Muscle of leg (tissue), 11 donors: ENCODE measurements around the gene AATF. TPM values are rescaled to one million over a fixed set of nuclear protein-coding genes. Genes with fewer than 3 reads are reported as not detected.
"Not testable (repeated sequence)": the region's sequence is repeated elsewhere in the genome, so short reads cannot be mapped to it uniquely, and the experiment has no call there.

Source experiments
- DNase-seq: peaks from one replicate; pipeline ENCODE4 v3.0.0; 2013
- H3K27ac ChIP-seq: one replicate; pipeline ENCODE4 v1.5.1; 2013; ENCODE audit warnings: mild to moderate bottlenecking, low read length, control low read depth
- H3K27me3 ChIP-seq: one replicate; pipeline ENCODE4 v1.6.1; 2013; ENCODE audit warnings: low read length; ENCODE audit not compliant: control insufficient read depth, insufficient read depth
- H3K36me3 ChIP-seq: one replicate; pipeline ENCODE4 v1.6.1; 2013; ENCODE audit warnings: low read length; ENCODE audit not compliant: control insufficient read depth, insufficient read depth
- H3K4me1 ChIP-seq: one replicate; pipeline ENCODE4 v1.6.1; 2013; ENCODE audit warnings: low read length; ENCODE audit not compliant: control insufficient read depth, insufficient read depth
- H3K4me3 ChIP-seq: one replicate; pipeline ENCODE4 v1.5.1; 2013; ENCODE audit warnings: low read length, control low read depth
- H3K9me3 ChIP-seq: replicated peaks from 2 replicates; pipeline ENCODE4 v1.6.1; 2013; ENCODE audit warnings: low read depth, low read length; ENCODE audit not compliant: control insufficient read depth
- WGBS: methylation state at CpG from one replicate; pipeline ENCODE4 v1.1.5; 2013; ENCODE audit warnings: missing lambda C conversion rate; ENCODE audit not compliant: insufficient coverage; 5-methylcytosine and 5-hydroxymethylcytosine counted together
- polyA plus RNA-seq, 8 donors: library from polyadenylated mRNA; unstranded; fragments of 120-200 nt; gene quantifications; one replicate each; pipeline versions ENCODE4 v1.2.1 to v1.2.3, GENCODE V29; 2013; ENCODE audit warnings: inconsistent platforms in 1 of 8, low replicate concordance in 1 of 8; ENCODE audit not compliant: insufficient read length in 8 of 8, insufficient read depth in 1 of 8
- total RNA-seq: library from RNA; stranded (reverse); fragments of 120-200 nt; gene quantifications from one replicate; pipeline ENCODE4 v1.2.4, GENCODE V29; 2013

The AATF gene
- total and polyA plus RNA-seq, 9 donors, result 18.9 to 25.8 (median 24.5) TPM

GRCh38 chr17:37073464-37073863 lies 124.7 kb downstream of the AATF start:
- not testable (repeated sequence) for H3K36me3 ChIP-seq, DNase-seq, H3K27ac ChIP-seq, H3K4me3 ChIP-seq, H3K4me1 ChIP-seq, H3K9me3 ChIP-seq, H3K27me3 ChIP-seq
- WGBS, result 83% methylated on average over 1 of the region's 3 CpGs

GRCh38 chr17:37079065-37079708 lies 130.4 kb downstream of the AATF start:
- DNase-seq, result no peak
- peaks cover 5% of the 10 kb centered on the region for H3K9me3 ChIP-seq
- no peaks in the 10 kb centered on the region for H3K36me3 ChIP-seq
- H3K27me3 ChIP-seq, result no peaks in the 10 kb centered on the region
- H3K4me3 ChIP-seq, result no peak overlapping the region
- peaks cover 19% of the 10 kb centered on the region for H3K4me1 ChIP-seq
- whole genome bisulfite sequencing, result 100% methylated on average over 1 of the region's 2 CpGs
- no peak overlapping the region for H3K27ac ChIP-seq

- H3K4me1 ChIP-seq, result peaks cover 25% of the 10 kb centered on the region
- DNase-seq, result no peak
- H3K9me3 ChIP-seq, result peaks cover 5% of the 10 kb centered on the region
- H3K4me3 ChIP-seq, result no peak overlapping the region
- H3K36me3 ChIP-seq, result peaks cover 2% of the 10 kb centered on the region
- no peak overlapping the region for H3K27ac ChIP-seq
- no peaks in the 10 kb centered on the region for H3K27me3 ChIP-seq
- WGBS, result no CpG with 5 or more reads among the region's 1 CpG
Measured at GRCh38 chr17:37079735-37080134, 131.0 kb downstream of the AATF start.

GRCh38 chr17:37081287-37081686 lies 132.5 kb downstream of the AATF start:
- H3K9me3 ChIP-seq, result peaks cover 5% of the 10 kb centered on the region
- no peak for DNase-seq
- peaks cover 14% of the 10 kb centered on the region for H3K36me3 ChIP-seq
- no peak overlapping the region for H3K27ac ChIP-seq
- H3K27me3 ChIP-seq, result no peaks in the 10 kb centered on the region
- H3K4me3 ChIP-seq, result no peak overlapping the region
- 57% methylated on average over 1 of the region's 5 CpGs for WGBS
- peaks cover 29% of the 10 kb centered on the region for H3K4me1 ChIP-seq

- no peak overlapping the region for H3K27ac ChIP-seq
- WGBS, result 70% methylated on average over 6 of the region's 8 CpGs
Measured at GRCh38 chr17:37082311-37082860, 133.6 kb downstream of the AATF start.

GRCh38 chr17:37082985-37083384 lies 134.2 kb downstream of the AATF start:
- peaks cover 5% of the 10 kb centered on the region for H3K9me3 ChIP-seq
- H3K27me3 ChIP-seq, result no peaks in the 10 kb centered on the region
- 86% methylated on average over 2 of the region's 4 CpGs for WGBS
- H3K27ac ChIP-seq, result peak overlapping the region; percentile 15
- no peak for DNase-seq
- H3K4me1 ChIP-seq, result peaks cover 29% of the 10 kb centered on the region
- peaks cover 30% of the 10 kb centered on the region for H3K36me3 ChIP-seq
- no peak overlapping the region for H3K4me3 ChIP-seq

More at GRCh38 chr17:37082311-37082860, 133.6 kb downstream of the AATF start:
- H3K36me3 ChIP-seq, result peaks cover 25% of the 10 kb centered on the region
- DNase-seq, result no peak
- no peak overlapping the region for H3K4me3 ChIP-seq
- peaks cover 5% of the 10 kb centered on the region for H3K9me3 ChIP-seq
- no peaks in the 10 kb centered on the region for H3K27me3 ChIP-seq
- peaks cover 29% of the 10 kb centered on the region for H3K4me1 ChIP-seq

- WGBS, result no CpG with 5 or more reads among the region's 6 CpGs
- H3K27ac ChIP-seq, result peak overlapping the region; percentile 15
- H3K27me3 ChIP-seq, result no peaks in the 10 kb centered on the region
- H3K9me3 ChIP-seq, result peaks cover 5% of the 10 kb centered on the region
- peaks cover 31% of the 10 kb centered on the region for H3K36me3 ChIP-seq
- H3K4me1 ChIP-seq, result peaks cover 29% of the 10 kb centered on the region
- no peak overlapping the region for H3K4me3 ChIP-seq
- peak; percentile 41 for DNase-seq
Measured at GRCh38 chr17:37083456-37083855, 134.7 kb downstream of the AATF start.

- H3K36me3 ChIP-seq, result peaks cover 38% of the 10 kb centered on the region
Measured at GRCh38 chr17:37084372-37084771, 135.6 kb downstream of the AATF start.

GRCh38 chr17:37086334-37086733 lies 137.6 kb downstream of the AATF start:
- H3K36me3 ChIP-seq, result peaks cover 44% of the 10 kb centered on the region
- WGBS, result 100% methylated on average over 1 of the region's 3 CpGs
- H3K9me3 ChIP-seq, result no peaks in the 10 kb centered on the region
- no peak overlapping the region for H3K4me3 ChIP-seq
- H3K27me3 ChIP-seq, result no peaks in the 10 kb centered on the region
- H3K4me1 ChIP-seq, result peaks cover 36% of the 10 kb centered on the region
- no peak overlapping the region for H3K27ac ChIP-seq
- no peak for DNase-seq

More at GRCh38 chr17:37084372-37084771, 135.6 kb downstream of the AATF start:
- H3K9me3 ChIP-seq, result peaks cover 1% of the 10 kb centered on the region
- WGBS, result 100% methylated on average over 2 of the region's 5 CpGs
- DNase-seq, result no peak
- peaks cover 29% of the 10 kb centered on the region for H3K4me1 ChIP-seq
- H3K4me3 ChIP-seq, result no peak overlapping the region
- H3K27me3 ChIP-seq, result no peaks in the 10 kb centered on the region
- H3K27ac ChIP-seq, result no peak overlapping the region

- peaks cover 38% of the 10 kb centered on the region for H3K4me1 ChIP-seq
- no peak for DNase-seq
- H3K9me3 ChIP-seq, result no peaks in the 10 kb centered on the region
- H3K36me3 ChIP-seq, result peaks cover 44% of the 10 kb centered on the region
- 64% methylated on average over 3 of the region's 3 CpGs for WGBS
- H3K27ac ChIP-seq, result no peak overlapping the region
- no peaks in the 10 kb centered on the region for H3K27me3 ChIP-seq
- no peak overlapping the region for H3K4me3 ChIP-seq
Measured at GRCh38 chr17:37086948-37087347, 138.2 kb downstream of the AATF start.
